ENCODE measurements around the gene ANKRD11.

The ANKRD11 gene

GRCh38 chr16:89232107-89232506, 258.3 kb downstream of the ANKRD11 start:
- Histone ChIP-seq H3K4me1 (ENCODE audit: control insufficient read depth, insufficient read depth, low read length, poor library complexity, severe bottlenecking) (no peaks in the 10 kb centered on the region), H3K4me3 (ENCODE audit: insufficient read depth, low read depth, low read length, poor library complexity, severe bottlenecking) (no peak overlapping the region), H3K27me3 (replicated peaks; ENCODE audit: control insufficient read depth, insufficient read depth, low read length, poor library complexity, severe bottlenecking) (no peaks in the 10 kb centered on the region), H3K36me3 (ENCODE audit: control insufficient read depth, insufficient read depth, low read length) (peaks cover 33% of the 10 kb centered on the region), H3K9me3 (ENCODE audit: control insufficient read depth, low read length) (peaks cover 10% of the 10 kb centered on the region), H3K27ac (ENCODE audit: insufficient read depth, low read length, poor library complexity, severe bottlenecking) (no peak overlapping the region)
- no peak for DNase-seq

- Histone ChIP-seq H3K27ac (ENCODE audit: insufficient read depth, low read length, poor library complexity, severe bottlenecking) (no peak overlapping the region), H3K4me3 (ENCODE audit: insufficient read depth, low read depth, low read length, poor library complexity, severe bottlenecking) (no peak overlapping the region), H3K9me3 (ENCODE audit: control insufficient read depth, low read length) (peaks cover 13% of the 10 kb centered on the region), H3K27me3 (replicated peaks; ENCODE audit: control insufficient read depth, insufficient read depth, low read length, poor library complexity, severe bottlenecking) (no peaks in the 10 kb centered on the region), H3K4me1 (ENCODE audit: control insufficient read depth, insufficient read depth, low read length, poor library complexity, severe bottlenecking) (no peaks in the 10 kb centered on the region), H3K36me3 (ENCODE audit: control insufficient read depth, insufficient read depth, low read length) (peaks cover 50% of the 10 kb centered on the region)
- no peak for DNase-seq
These were observed 260.1 kb downstream of the ANKRD11 start for GRCh38 chr16:89230255-89230654.

GRCh38 chr16:89224665-89225064, 265.7 kb downstream of the ANKRD11 start:
- no peak for DNase-seq
- H3K4me1 ChIP-seq (ENCODE audit: control insufficient read depth, insufficient read depth, low read length, poor library complexity, severe bottlenecking) = no peaks in the 10 kb centered on the region
- H3K4me3 ChIP-seq (ENCODE audit: insufficient read depth, low read depth, low read length, poor library complexity, severe bottlenecking) = no peak overlapping the region
- peaks cover 13% of the 10 kb centered on the region for H3K9me3 ChIP-seq (ENCODE audit: control insufficient read depth, low read length)
- H3K27me3 ChIP-seq (replicated peaks; ENCODE audit: control insufficient read depth, insufficient read depth, low read length, poor library complexity, severe bottlenecking) = no peaks in the 10 kb centered on the region
- no peak overlapping the region for H3K27ac ChIP-seq (ENCODE audit: insufficient read depth, low read length, poor library complexity, severe bottlenecking)
- H3K36me3 ChIP-seq (ENCODE audit: control insufficient read depth, insufficient read depth, low read length) = peaks cover 61% of the 10 kb centered on the region

- Histone ChIP-seq H3K9me3 (ENCODE audit: control insufficient read depth, low read length) (peaks cover 10% of the 10 kb centered on the region), H3K36me3 (ENCODE audit: control insufficient read depth, insufficient read depth, low read length) (peaks cover 56% of the 10 kb centered on the region), H3K4me3 (ENCODE audit: insufficient read depth, low read depth, low read length, poor library complexity, severe bottlenecking) (no peak overlapping the region), H3K27me3 (replicated peaks; ENCODE audit: control insufficient read depth, insufficient read depth, low read length, poor library complexity, severe bottlenecking) (no peaks in the 10 kb centered on the region), H3K27ac (ENCODE audit: insufficient read depth, low read length, poor library complexity, severe bottlenecking) (no peak overlapping the region), H3K4me1 (ENCODE audit: control insufficient read depth, insufficient read depth, low read length, poor library complexity, severe bottlenecking) (peaks cover 4% of the 10 kb centered on the region)
- no peak for DNase-seq
These were observed 267.4 kb downstream of the ANKRD11 start for GRCh38 chr16:89222931-89223330.

- Histone ChIP-seq H3K4me3 (ENCODE audit: insufficient read depth, low read depth, low read length, poor library complexity, severe bottlenecking) (no peak overlapping the region), H3K36me3 (ENCODE audit: control insufficient read depth, insufficient read depth, low read length) (peaks cover 43% of the 10 kb centered on the region), H3K27me3 (replicated peaks; ENCODE audit: control insufficient read depth, insufficient read depth, low read length, poor library complexity, severe bottlenecking) (no peaks in the 10 kb centered on the region), H3K4me1 (ENCODE audit: control insufficient read depth, insufficient read depth, low read length, poor library complexity, severe bottlenecking) (peaks cover 9% of the 10 kb centered on the region), H3K27ac (ENCODE audit: insufficient read depth, low read length, poor library complexity, severe bottlenecking) (no peak overlapping the region), H3K9me3 (ENCODE audit: control insufficient read depth, low read length) (no peaks in the 10 kb centered on the region)
- no peak for DNase-seq
These were observed 268.8 kb downstream of the ANKRD11 start for GRCh38 chr16:89221604-89222003.

- Histone ChIP-seq H3K36me3 (ENCODE audit: control insufficient read depth, insufficient read depth, low read length) (peaks cover 27% of the 10 kb centered on the region), H3K4me1 (ENCODE audit: control insufficient read depth, insufficient read depth, low read length, poor library complexity, severe bottlenecking) (peaks cover 11% of the 10 kb centered on the region), H3K27ac (ENCODE audit: insufficient read depth, low read length, poor library complexity, severe bottlenecking) (no peak overlapping the region), H3K4me3 (ENCODE audit: insufficient read depth, low read depth, low read length, poor library complexity, severe bottlenecking) (no peak overlapping the region), H3K9me3 (ENCODE audit: control insufficient read depth, low read length) (no peaks in the 10 kb centered on the region), H3K27me3 (replicated peaks; ENCODE audit: control insufficient read depth, insufficient read depth, low read length, poor library complexity, severe bottlenecking) (no peaks in the 10 kb centered on the region)
- no peak for DNase-seq
These were observed 271.0 kb downstream of the ANKRD11 start for GRCh38 chr16:89219365-89219764.

Measured in effector memory CD4-positive, alpha-beta T cell (primary cell).